K562 (cell line): ENCODE results near the gene SRPK2. TPM values are rescaled to one million over a fixed set of nuclear protein-coding genes. Genes with fewer than 3 reads are reported as not detected.

Experiments
- ARNT ChIP-seq, 2 experiments: fragments of 450-650 bp; IDR thresholded peaks; 2 replicates each; pipeline ENCODE4 v1.6.1; 2016; ENCODE audit warnings: mild to moderate bottlenecking in 1 of 2
- ATF2 ChIP-seq: sonication (generic); formaldehyde crosslinking; IDR thresholded peaks from 2 replicates; pipeline ENCODE4 v1.8.1; 2022; ENCODE audit warnings: missing genetic modification reagents
- ATF7 ChIP-seq: fragments of 450-650 bp; IDR thresholded peaks from 2 replicates; pipeline ENCODE4 v1.7.1; 2014; ENCODE audit warnings: mild to moderate bottlenecking, moderate library complexity
- CBX1 ChIP-seq: sonication (generic); IDR thresholded peaks from 2 replicates; pipeline ENCODE4 v1.6.1; 2016; ENCODE audit warnings: antibody characterized with exemption, low read depth, mild to moderate bottlenecking
- CXXC5 ChIP-seq: fragments of 250-450 bp; sonication (Bioruptor Pico); IDR thresholded peaks from 2 replicates; pipeline ENCODE4 v1.8.0; 2022; ENCODE audit warnings: inconsistent platforms, mild to moderate bottlenecking, moderate library complexity
- DMBX1 ChIP-seq: fragments of 250-450 bp; sonication (Bioruptor Pico); IDR thresholded peaks from 2 replicates; pipeline ENCODE4 v1.8.0; 2022; ENCODE audit warnings: inconsistent platforms, mild to moderate bottlenecking, moderate library complexity, borderline replicate concordance
- E4F1 ChIP-seq: fragments of 250-450 bp; sonication (Bioruptor Pico); IDR thresholded peaks from 2 replicates; pipeline ENCODE4 v1.5.0; 2021; ENCODE audit warnings: mild to moderate bottlenecking, borderline replicate concordance
- EP300 ChIP-seq: IDR thresholded peaks from 2 replicates; pipeline ENCODE4 v1.6.1; 2012; ENCODE audit warnings: low read length, improper control_type of control experiment
- FOXK2 ChIP-seq, 2 experiments: fragments of 450-650 bp; IDR thresholded peaks in 1 of 2; conservative IDR thresholded peaks in 1 of 2; 2 replicates each; pipeline ENCODE4 v1.6.1; 2016; ENCODE audit warnings: low read depth in 2 of 2, mild to moderate bottlenecking in 1 of 2
- HLTF ChIP-seq: fragments of 450-650 bp; IDR thresholded peaks from 2 replicates; pipeline ENCODE4 v1.6.1; 2016
- HSF4 ChIP-seq: fragments of 250-450 bp; sonication (Bioruptor Pico); IDR thresholded peaks from 2 replicates; pipeline ENCODE4 v2.1.2; 2022; ENCODE audit warnings: mild to moderate bottlenecking, moderate library complexity, borderline replicate concordance
- POLR2H ChIP-seq: IDR thresholded peaks from 2 replicates; pipeline ENCODE4 v1.6.1; 2016; ENCODE audit warnings: missing genetic modification characterization, low read depth, mild to moderate bottlenecking, control low read depth, missing compliant biosample characterization, moderate library complexity
- TCF7L2 ChIP-seq: fragments of 150-350 bp; IDR thresholded peaks from 2 replicates; pipeline ENCODE4 v1.6.1; 2016; ENCODE audit warnings: low read depth, mild to moderate bottlenecking, low read length, moderate library complexity
- ZNF318 ChIP-seq, 2 experiments: fragments of 450-650 bp; IDR thresholded peaks; 2 replicates each; pipeline ENCODE4 v1.6.1; 2016; ENCODE audit warnings: mild to moderate bottlenecking in 2 of 2, borderline replicate concordance in 1 of 2, low read depth in 1 of 2, moderate library complexity in 1 of 2
- ZNF512 ChIP-seq: IDR thresholded peaks from 2 replicates; pipeline ENCODE4 v1.6.1; 2016; ENCODE audit warnings: missing genetic modification characterization, missing compliant biosample characterization
- polyA plus RNA-seq, 8 experiments: library from polyadenylated mRNA; depleted of rRNA in 4 of 8; stranded (reverse) in 5 of 8; unstranded in 3 of 8; fragments of >200 nt; fragmentation: Nextera tagmentation in 2 of 8; fragmentation: Illumina TruSeq in 1 of 8; extraction: Ambion mirVana in 2 of 8; extraction: Trizol in 1 of 8; gene quantifications; 2 replicates each; pipeline versions ENCODE4 v1.2.1 to v1.2.3, GENCODE V29; 2011 to 2014; ENCODE audit warnings: inconsistent platforms in 1 of 8, missing spikeins in 1 of 8
- total RNA-seq, 7 experiments: library from RNA; depleted of rRNA in 6 of 7; stranded (reverse); fragments of >200 nt in 6 of 7; fragmentation: Illumina TruSeq in 2 of 7; extraction: Trizol in 2 of 7; gene quantifications; 2 replicates each; pipeline versions ENCODE4 v1.2.1 to v1.2.3, GENCODE V29; 2011 to 2021; ENCODE audit warnings: low replicate concordance in 1 of 7

Gene SRPK2
- total and polyA plus RNA-seq, 9 of the 15 experiments (the other 6 are each of a cell fraction or from before 2014, with no cell fraction given), result 21.5 to 44.7 (median 33.3) TPM

- no peak for TF ChIP-seq ATF2 (CRISPR knock-in tag)
- TF ChIP-seq CXXC5 (CRISPR knock-in tag), result peak; percentile 53
- TF ChIP-seq ZNF512 (tag), result no peak
- peak; percentile 22; the same call in 1 of the 2 replicates for TF ChIP-seq ATF7
- TF ChIP-seq POLR2H, result peak; percentile 89
- no peak for TF ChIP-seq CBX1
- 0 out of 2 replicates have a peak, but pooled peaks have one; percentile 47 for TF ChIP-seq DMBX1 (CRISPR knock-in tag)
- TF ChIP-seq ARNT (IDR thresholded peaks at IDR 0.05), result peak in 1 of 2 experiments; percentile 20; a peak in 1 of 4 replicates
- no peak for TF ChIP-seq TCF7L2
- TF ChIP-seq FOXK2 (conservative IDR thresholded peaks at IDR 0.05 in 1 of 2, IDR thresholded peaks at IDR 0.05 in 1 of 2; ENCODE audit: low read depth in 2 of 2), result no peak
- no peak for TF ChIP-seq HLTF
- TF ChIP-seq EP300, result peak; percentile 64; the same call in 1 of the 2 replicates
- no peak for TF ChIP-seq E4F1 (CRISPR knock-in tag)
- TF ChIP-seq HSF4 (CRISPR knock-in tag), result no peak
- TF ChIP-seq ZNF318 (IDR thresholded peaks at IDR 0.05; ENCODE audit: borderline replicate concordance in 1 of 2, low read depth in 1 of 2), result 0 out of 4 replicates have a peak, but pooled peaks of 1 of the 2 experiments have one; percentile 34
These were observed 282.2 kb downstream of the SRPK2 start (continued) for GRCh38 chr7:105106473-105106872.
